ENCODE data around the gene MYOC.

- TF ChIP-seq EZH2 (IDR thresholded peaks at IDR 0.05; ENCODE audit: insufficient read depth, poor library complexity, severe bottlenecking) (no peak), EZH2phosphoT487 (IDR thresholded peaks at IDR 0.05; ENCODE audit: insufficient read depth, low read depth) (no peak)
Measured at GRCh38 chr1:171653796-171654195, 1.3 kb upstream of the MYOC start.

Data from GM23248 (cell line).